ENCODE measurements around the gene GSDMA.

GRCh38 chr17:39960524-39961041 lies 2.2 kb upstream of the GSDMA start:
- TF ChIP-seq GATA2 (IDR thresholded peaks at IDR 0.05; ENCODE audit: low read depth, low read length) (no peak), GATA3 (IDR thresholded peaks at IDR 0.05; ENCODE audit: low read depth, low read length) (no peak)
